Measurements from ENCODE around the gene LRRC3B. TPM values are rescaled to one million over a fixed set of nuclear protein-coding genes. Genes with fewer than 3 reads are reported as not detected.

Gene LRRC3B
- total RNA-seq, 2 experiments from 2014 or later, result not detected

- Histone ChIP-seq H3K27ac (ENCODE audit: low read depth, low read length, poor library complexity, severe bottlenecking) (no peak overlapping the region), H3K9me2 (ENCODE audit: insufficient read depth, low read length) (no peaks in the 10 kb centered on the region), H3K4me3 (ENCODE audit: low read depth, low read length, poor library complexity, severe bottlenecking) (no peak overlapping the region), H4K20me1 (ENCODE audit: insufficient read depth, low read length) (no peaks in the 10 kb centered on the region), H2AFZ (ENCODE audit: low read length) (no peak overlapping the region), H3K4me2 (ENCODE audit: low read length) (no peak overlapping the region), H3K36me3 (ENCODE audit: insufficient read depth, low read length) (no peaks in the 10 kb centered on the region), H3K4me1 (ENCODE audit: insufficient read depth, low read length, poor library complexity, severe bottlenecking) (no peaks in the 10 kb centered on the region), H3K9me3 (ENCODE audit: low read length) (no peaks in the 10 kb centered on the region), H3K79me2 (ENCODE audit: insufficient read depth, low read depth, low read length) (no peaks in the 10 kb centered on the region)
- POLR2A ChIA-PET, result no interaction called here
- no TSS peak for BruUV-seq (replicated peaks)
- DNase-seq (ENCODE audit: low spot score), result no peak
- CTCF ChIA-PET (ENCODE audit: unreplicated experiment), result no interaction called here
- intact Hi-C loops (cut with micrococcal nuclease; ENCODE audit: unreplicated experiment), result no loop called here
- TF ChIP-seq, protein P1, sequence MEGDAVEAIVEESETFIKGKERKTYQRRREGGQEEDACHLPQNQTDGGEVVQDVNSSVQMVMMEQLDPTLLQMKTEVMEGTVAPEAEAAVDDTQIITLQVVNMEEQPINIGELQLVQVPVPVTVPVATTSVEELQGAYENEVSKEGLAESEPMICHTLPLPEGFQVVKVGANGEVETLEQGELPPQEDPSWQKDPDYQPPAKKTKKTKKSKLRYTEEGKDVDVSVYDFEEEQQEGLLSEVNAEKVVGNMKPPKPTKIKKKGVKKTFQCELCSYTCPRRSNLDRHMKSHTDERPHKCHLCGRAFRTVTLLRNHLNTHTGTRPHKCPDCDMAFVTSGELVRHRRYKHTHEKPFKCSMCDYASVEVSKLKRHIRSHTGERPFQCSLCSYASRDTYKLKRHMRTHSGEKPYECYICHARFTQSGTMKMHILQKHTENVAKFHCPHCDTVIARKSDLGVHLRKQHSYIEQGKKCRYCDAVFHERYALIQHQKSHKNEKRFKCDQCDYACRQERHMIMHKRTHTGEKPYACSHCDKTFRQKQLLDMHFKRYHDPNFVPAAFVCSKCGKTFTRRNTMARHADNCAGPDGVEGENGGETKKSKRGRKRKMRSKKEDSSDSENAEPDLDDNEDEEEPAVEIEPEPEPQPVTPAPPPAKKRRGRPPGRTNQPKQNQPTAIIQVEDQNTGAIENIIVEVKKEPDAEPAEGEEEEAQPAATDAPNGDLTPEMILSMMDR (conservative IDR thresholded peaks at IDR 0.05; ENCODE audit: low read length), result no peak
- no peak for TF ChIP-seq EZH2phosphoT487 (IDR thresholded peaks at IDR 0.05; ENCODE audit: borderline replicate concordance, low read depth, low read length)
These were observed 29.6 kb downstream of the LRRC3B start for GRCh38 chr3:26652164-26652563.

GRCh38 chr3:26653811-26654425 is 31.3 kb downstream of the LRRC3B start:
- Histone ChIP-seq H3K79me2 (ENCODE audit: insufficient read depth, low read depth, low read length) (no peaks in the 10 kb centered on the region), H4K20me1 (ENCODE audit: insufficient read depth, low read length) (no peaks in the 10 kb centered on the region), H3K9me3 (ENCODE audit: low read length) (no peaks in the 10 kb centered on the region), H3K36me3 (ENCODE audit: insufficient read depth, low read length) (no peaks in the 10 kb centered on the region), H3K9me2 (ENCODE audit: insufficient read depth, low read length) (no peaks in the 10 kb centered on the region), H2AFZ (ENCODE audit: low read length) (no peak overlapping the region), H3K4me2 (ENCODE audit: low read length) (no peak overlapping the region), H3K27ac (ENCODE audit: low read depth, low read length, poor library complexity, severe bottlenecking) (no peak overlapping the region), H3K4me1 (ENCODE audit: insufficient read depth, low read length, poor library complexity, severe bottlenecking) (no peaks in the 10 kb centered on the region), H3K4me3 (ENCODE audit: low read depth, low read length, poor library complexity, severe bottlenecking) (no peak overlapping the region)
- intact Hi-C loops (cut with micrococcal nuclease; ENCODE audit: unreplicated experiment), result no loop called here
- CTCF ChIA-PET (ENCODE audit: unreplicated experiment), result no interaction called here
- TF ChIP-seq EZH2phosphoT487 (IDR thresholded peaks at IDR 0.05; ENCODE audit: borderline replicate concordance, low read depth, low read length), result no peak
- TF ChIP-seq, protein P1 (conservative IDR thresholded peaks at IDR 0.05; ENCODE audit: low read length), result no peak
- no peak for DNase-seq (ENCODE audit: low spot score)
- POLR2A ChIA-PET, result interaction anchor here (0.6 kb wide), 1 partner anchor 524 kb away, joined by 3 read pairs; no protein-coding TSS in a partner anchor
- BruUV-seq (replicated peaks), result no TSS peak

- H3K4me1 ChIP-seq (ENCODE audit: insufficient read depth, low read length, poor library complexity, severe bottlenecking), result no peaks in the 10 kb centered on the region
- no peak overlapping the region for H3K27ac ChIP-seq (ENCODE audit: low read depth, low read length, poor library complexity, severe bottlenecking)
- H4K20me1 ChIP-seq (ENCODE audit: insufficient read depth, low read length), result no peaks in the 10 kb centered on the region
- H2AFZ ChIP-seq (ENCODE audit: low read length), result no peak overlapping the region
- H3K79me2 ChIP-seq (ENCODE audit: insufficient read depth, low read depth, low read length), result no peaks in the 10 kb centered on the region
- TF ChIP-seq, protein P1 (conservative IDR thresholded peaks at IDR 0.05; ENCODE audit: low read length), result no peak
- no peak for TF ChIP-seq EZH2phosphoT487 (IDR thresholded peaks at IDR 0.05; ENCODE audit: borderline replicate concordance, low read depth, low read length)
- POLR2A ChIA-PET, result no interaction called here
- intact Hi-C loops (cut with micrococcal nuclease; ENCODE audit: unreplicated experiment), result no loop called here
- no peaks in the 10 kb centered on the region for H3K36me3 ChIP-seq (ENCODE audit: insufficient read depth, low read length)
- no TSS peak for BruUV-seq (replicated peaks)
- no peak overlapping the region for H3K4me3 ChIP-seq (ENCODE audit: low read depth, low read length, poor library complexity, severe bottlenecking)
- CTCF ChIA-PET (ENCODE audit: unreplicated experiment), result no interaction called here
- no peak overlapping the region for H3K4me2 ChIP-seq (ENCODE audit: low read length)
- no peaks in the 10 kb centered on the region for H3K9me2 ChIP-seq (ENCODE audit: insufficient read depth, low read length)
- DNase-seq (ENCODE audit: low spot score), result no peak
- no peaks in the 10 kb centered on the region for H3K9me3 ChIP-seq (ENCODE audit: low read length)
These were observed 32.7 kb downstream of the LRRC3B start for GRCh38 chr3:26655231-26655630.

Data from OCI-LY7 (cell line).